Measurements from ENCODE around the gene EXOC2. TPM values are rescaled to one million over a fixed set of nuclear protein-coding genes. Genes with fewer than 3 reads are reported as not detected.
A peak's percentile ranks its signal among the peaks of the same experiment; 100 is the strongest.

Gene EXOC2
- total RNA-seq, 1 experiment from 2014 or later = 41.4 TPM

- Histone ChIP-seq H3K27me3 (ENCODE audit: control insufficient read depth, insufficient read depth, low read length) (no peaks in the 10 kb centered on the region), H3K36me3 (replicated peaks; ENCODE audit: control insufficient read depth, insufficient read depth, low read length) (peaks cover 1% of the 10 kb centered on the region), H3K4me3 (ENCODE audit: insufficient read depth, low read depth, low read length) (no peak overlapping the region)
- no peak for DNase-seq
These were observed 199.1 kb downstream of the EXOC2 start for GRCh38 chr6:493840-494239.

DNA sequence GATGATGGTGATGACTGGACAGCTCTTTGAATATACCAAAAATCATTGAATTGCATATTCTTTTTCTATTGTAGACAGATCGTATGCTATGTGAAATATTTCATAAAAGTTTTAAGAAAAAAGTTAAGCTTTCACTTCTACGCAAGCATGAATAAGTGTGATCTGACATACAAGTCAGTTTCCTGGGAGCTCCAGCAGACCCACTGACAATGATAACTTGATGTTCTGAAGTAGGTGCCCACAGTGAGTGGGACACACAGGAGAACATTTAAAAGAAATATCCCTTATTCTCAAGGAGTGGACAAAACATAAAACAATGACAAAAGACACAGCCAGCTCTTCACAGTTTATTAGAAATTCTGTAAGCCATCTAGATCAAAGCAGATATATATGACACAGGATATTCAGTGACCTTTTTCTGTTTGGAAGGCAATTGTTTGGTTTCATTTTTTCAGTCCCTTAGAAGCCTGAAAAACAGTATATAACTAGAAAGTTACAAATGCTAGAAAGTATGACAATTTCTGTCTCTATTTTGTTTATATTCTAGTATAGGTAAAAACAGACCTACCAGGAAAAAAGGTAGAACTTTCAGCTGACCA, 200.0 kb downstream of the EXOC2 start:
- H3K27me3 ChIP-seq (ENCODE audit: control insufficient read depth, insufficient read depth, low read length) = no peaks in the 10 kb centered on the region
- no peak for DNase-seq
- H3K4me3 ChIP-seq (ENCODE audit: insufficient read depth, low read depth, low read length) = no peak overlapping the region
- H3K36me3 ChIP-seq (replicated peaks; ENCODE audit: control insufficient read depth, insufficient read depth, low read length) = peaks cover 4% of the 10 kb centered on the region

- H3K36me3 ChIP-seq (replicated peaks; ENCODE audit: control insufficient read depth, insufficient read depth, low read length) = peaks cover 4% of the 10 kb centered on the region
These were observed 200.8 kb downstream of the EXOC2 start for GRCh38 chr6:492178-492577.

GRCh38 chr6:491233-491632, 201.7 kb downstream of the EXOC2 start:
- no peak for DNase-seq
- H3K36me3 ChIP-seq (replicated peaks; ENCODE audit: control insufficient read depth, insufficient read depth, low read length) = peaks cover 6% of the 10 kb centered on the region
- H3K4me3 ChIP-seq (ENCODE audit: insufficient read depth, low read depth, low read length) = no peak overlapping the region
- H3K27me3 ChIP-seq (ENCODE audit: control insufficient read depth, insufficient read depth, low read length) = no peaks in the 10 kb centered on the region

More at GRCh38 chr6:492178-492577, 200.8 kb downstream of the EXOC2 start:
- Histone ChIP-seq H3K27me3 (ENCODE audit: control insufficient read depth, insufficient read depth, low read length) (no peaks in the 10 kb centered on the region), H3K4me3 (ENCODE audit: insufficient read depth, low read depth, low read length) (no peak overlapping the region)
- DNase-seq = no peak

DNA sequence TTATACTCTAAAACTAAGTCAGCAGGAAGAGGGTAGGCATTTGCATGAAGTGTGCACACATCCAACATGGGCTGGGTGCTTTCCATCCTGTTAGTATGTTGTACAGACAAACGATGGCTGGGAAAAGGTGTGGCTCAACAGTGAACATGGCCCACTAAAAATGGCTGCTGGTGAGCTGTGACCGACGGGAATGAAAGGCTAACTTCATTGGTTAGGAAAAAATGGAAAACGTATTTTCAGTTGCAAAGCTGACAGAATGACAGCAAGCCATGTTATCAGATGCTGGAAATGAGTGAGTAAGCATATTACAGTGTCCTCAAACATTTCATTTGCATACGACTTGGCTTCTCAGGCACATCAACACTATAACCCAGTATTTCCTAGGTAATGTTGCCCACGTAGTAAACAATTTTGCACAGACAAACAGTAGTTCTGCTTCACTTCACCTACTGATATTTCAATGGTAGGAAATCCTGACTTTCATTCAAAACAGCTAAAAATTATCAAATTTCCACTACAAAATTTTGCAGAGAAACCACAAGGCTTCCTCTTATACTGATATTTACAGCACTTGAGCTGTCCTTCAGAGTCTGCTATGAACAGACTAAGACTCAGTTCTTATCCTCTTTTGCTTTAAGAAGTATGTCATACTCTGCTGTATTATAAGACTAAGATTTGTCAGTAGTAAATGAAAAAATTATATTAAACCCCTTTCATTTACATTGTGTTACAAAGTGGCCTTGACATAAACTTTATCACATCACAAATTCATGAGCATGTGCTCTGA, 202.5 kb downstream of the EXOC2 start:
- Histone ChIP-seq H3K27me3 (ENCODE audit: control insufficient read depth, insufficient read depth, low read length) (no peaks in the 10 kb centered on the region), H3K36me3 (replicated peaks; ENCODE audit: control insufficient read depth, insufficient read depth, low read length) (peaks cover 7% of the 10 kb centered on the region), H3K4me3 (ENCODE audit: insufficient read depth, low read depth, low read length) (no peak overlapping the region)
- DNase-seq = no peak

- Histone ChIP-seq H3K36me3 (replicated peaks; ENCODE audit: control insufficient read depth, insufficient read depth, low read length) (peaks cover 7% of the 10 kb centered on the region), H3K27me3 (ENCODE audit: control insufficient read depth, insufficient read depth, low read length) (no peaks in the 10 kb centered on the region), H3K4me3 (ENCODE audit: insufficient read depth, low read depth, low read length) (no peak overlapping the region)
- DNase-seq = no peak
These were observed 203.2 kb downstream of the EXOC2 start for GRCh38 chr6:489762-490161.

- DNase-seq = no peak
- Histone ChIP-seq H3K36me3 (replicated peaks; ENCODE audit: control insufficient read depth, insufficient read depth, low read length) (peaks cover 7% of the 10 kb centered on the region), H3K27me3 (ENCODE audit: control insufficient read depth, insufficient read depth, low read length) (no peaks in the 10 kb centered on the region), H3K4me3 (ENCODE audit: insufficient read depth, low read depth, low read length) (no peak overlapping the region)
These were observed 203.9 kb downstream of the EXOC2 start for GRCh38 chr6:489001-489400.

DNA sequence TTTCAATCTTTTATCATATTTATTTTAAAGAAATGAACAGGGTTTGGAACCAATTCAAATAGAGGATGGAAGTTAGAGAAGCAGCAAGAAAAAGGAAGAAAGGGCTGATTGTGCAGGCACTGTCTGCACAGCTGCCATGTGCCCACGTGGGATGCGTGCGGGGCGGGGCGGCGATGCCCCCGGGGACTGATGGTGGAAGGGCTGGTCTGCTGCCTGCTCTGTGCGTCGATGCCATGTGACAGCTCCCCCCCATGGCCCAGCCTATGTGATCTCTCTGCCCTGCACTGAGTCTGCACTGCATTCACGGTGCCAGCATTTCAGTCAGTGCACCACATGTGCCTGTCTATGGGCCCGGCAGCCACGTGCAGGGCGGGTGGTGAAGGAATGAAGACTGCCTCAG, 205.0 kb downstream of the EXOC2 start:
- H3K27me3 ChIP-seq (ENCODE audit: control insufficient read depth, insufficient read depth, low read length) = no peaks in the 10 kb centered on the region
- no peak overlapping the region for H3K4me3 ChIP-seq (ENCODE audit: insufficient read depth, low read depth, low read length)
- H3K36me3 ChIP-seq (replicated peaks; ENCODE audit: control insufficient read depth, insufficient read depth, low read length) = peaks cover 7% of the 10 kb centered on the region
- no peak for DNase-seq

GRCh38 chr6:485655-486170, 207.2 kb downstream of the EXOC2 start:
- DNase-seq = no peak
- peaks cover 7% of the 10 kb centered on the region for H3K36me3 ChIP-seq (replicated peaks; ENCODE audit: control insufficient read depth, insufficient read depth, low read length)
- no peaks in the 10 kb centered on the region for H3K27me3 ChIP-seq (ENCODE audit: control insufficient read depth, insufficient read depth, low read length)
- no peak overlapping the region for H3K4me3 ChIP-seq (ENCODE audit: insufficient read depth, low read depth, low read length)

DNA sequence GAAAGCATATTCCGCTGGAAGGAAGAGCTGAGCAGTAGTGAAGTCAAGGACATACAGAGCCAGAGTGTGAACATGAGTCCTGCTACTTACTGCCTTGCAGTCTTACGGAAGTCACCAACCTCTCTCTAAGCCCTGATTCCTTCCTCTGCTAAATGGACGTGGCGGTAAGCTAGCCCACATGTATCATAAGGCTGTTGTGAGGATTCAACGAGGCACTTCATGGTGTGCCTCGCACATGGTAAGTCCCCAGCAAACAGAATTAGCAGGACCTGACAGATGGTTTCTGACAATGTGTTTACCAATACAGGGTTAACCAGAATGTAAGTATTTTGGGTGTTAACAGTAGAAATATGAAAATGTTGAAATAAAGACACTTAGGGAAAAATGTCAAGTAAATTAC, 208.2 kb downstream of the EXOC2 start:
- Histone ChIP-seq H3K27me3 (ENCODE audit: control insufficient read depth, insufficient read depth, low read length) (no peaks in the 10 kb centered on the region), H3K36me3 (replicated peaks; ENCODE audit: control insufficient read depth, insufficient read depth, low read length) (peaks cover 7% of the 10 kb centered on the region), H3K4me3 (ENCODE audit: insufficient read depth, low read depth, low read length) (no peak overlapping the region)
- no peak for DNase-seq

- Histone ChIP-seq H3K36me3 (replicated peaks; ENCODE audit: control insufficient read depth, insufficient read depth, low read length) (peaks cover 7% of the 10 kb centered on the region), H3K27me3 (ENCODE audit: control insufficient read depth, insufficient read depth, low read length) (no peaks in the 10 kb centered on the region), H3K4me3 (ENCODE audit: insufficient read depth, low read depth, low read length) (no peak overlapping the region)
- DNase-seq = no peak
These were observed 208.7 kb downstream of the EXOC2 start for GRCh38 chr6:484086-484745.

GRCh38 chr6:475314-475713, 217.6 kb downstream of the EXOC2 start:
- no peak overlapping the region for H3K4me3 ChIP-seq (ENCODE audit: insufficient read depth, low read depth, low read length)
- H3K27me3 ChIP-seq (ENCODE audit: control insufficient read depth, insufficient read depth, low read length) = no peaks in the 10 kb centered on the region; the same call in 1 of the 2 replicates
- no peaks in the 10 kb centered on the region for H3K36me3 ChIP-seq (replicated peaks; ENCODE audit: control insufficient read depth, insufficient read depth, low read length)
- no peak for DNase-seq

DNA sequence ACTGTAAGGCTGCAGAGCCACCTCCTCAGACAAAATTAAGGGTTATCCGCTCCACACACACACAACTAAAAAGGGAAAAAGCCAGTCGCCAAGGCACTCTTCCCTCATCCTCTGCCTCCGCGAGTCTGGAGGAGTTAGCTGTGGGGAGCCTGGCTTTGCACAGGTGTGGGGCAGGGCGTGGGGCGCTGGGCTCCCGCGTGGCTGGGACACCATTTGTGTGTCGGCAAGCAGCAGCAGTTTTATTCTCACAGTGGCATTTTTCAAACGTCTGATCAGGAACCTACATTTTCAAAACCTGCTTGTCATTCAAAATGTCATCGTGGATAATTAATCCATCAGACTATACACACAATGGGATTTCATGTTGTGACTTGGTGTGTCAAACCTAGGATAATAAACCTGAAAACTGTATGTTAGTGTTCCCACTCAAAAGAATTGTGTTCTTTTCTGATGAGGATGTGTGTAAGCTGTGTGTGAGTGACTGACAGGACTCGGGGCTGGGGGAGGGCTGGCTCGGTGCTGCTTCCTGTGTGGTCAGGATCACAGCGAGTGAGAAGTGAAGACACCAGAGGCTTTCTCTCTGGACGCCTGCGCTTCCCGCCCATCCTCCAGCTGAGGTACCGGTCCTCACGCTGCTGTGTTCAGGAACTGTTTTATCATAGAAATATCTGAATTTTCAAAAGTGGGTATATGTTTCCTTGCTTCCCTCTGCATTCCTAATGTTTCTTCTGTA, 218.3 kb downstream of the EXOC2 start:
- H3K4me3 ChIP-seq (ENCODE audit: insufficient read depth, low read depth, low read length) = no peak overlapping the region
- no peaks in the 10 kb centered on the region for H3K36me3 ChIP-seq (replicated peaks; ENCODE audit: control insufficient read depth, insufficient read depth, low read length)
- DNase-seq = peak; percentile 57

GRCh38 chr6:473768-474452, 219.0 kb downstream of the EXOC2 start:
- H3K4me3 ChIP-seq (ENCODE audit: insufficient read depth, low read depth, low read length) = no peak overlapping the region
- peak; percentile 39 for DNase-seq
- H3K27me3 ChIP-seq (ENCODE audit: control insufficient read depth, insufficient read depth, low read length) = no peaks in the 10 kb centered on the region; the same call in 1 of the 2 replicates
- H3K36me3 ChIP-seq (replicated peaks; ENCODE audit: control insufficient read depth, insufficient read depth, low read length) = no peaks in the 10 kb centered on the region

More for the DNA sequence above, 218.3 kb downstream of the EXOC2 start:
- no peaks in the 10 kb centered on the region; the same call in 1 of the 2 replicates for H3K27me3 ChIP-seq (ENCODE audit: control insufficient read depth, insufficient read depth, low read length)

All from H7 (cell line).